SHP77 (cell line): ENCODE results near the gene SLC4A5.
A peak's percentile ranks its signal among the peaks of the same experiment; 100 is the strongest.

Experiments
- DNase-seq, 2 experiments: peaks; one replicate each; lab custom pipeline; 2025; lab: John Stamatoyannopoulos, UW

SLC4A5 gene, protein sequence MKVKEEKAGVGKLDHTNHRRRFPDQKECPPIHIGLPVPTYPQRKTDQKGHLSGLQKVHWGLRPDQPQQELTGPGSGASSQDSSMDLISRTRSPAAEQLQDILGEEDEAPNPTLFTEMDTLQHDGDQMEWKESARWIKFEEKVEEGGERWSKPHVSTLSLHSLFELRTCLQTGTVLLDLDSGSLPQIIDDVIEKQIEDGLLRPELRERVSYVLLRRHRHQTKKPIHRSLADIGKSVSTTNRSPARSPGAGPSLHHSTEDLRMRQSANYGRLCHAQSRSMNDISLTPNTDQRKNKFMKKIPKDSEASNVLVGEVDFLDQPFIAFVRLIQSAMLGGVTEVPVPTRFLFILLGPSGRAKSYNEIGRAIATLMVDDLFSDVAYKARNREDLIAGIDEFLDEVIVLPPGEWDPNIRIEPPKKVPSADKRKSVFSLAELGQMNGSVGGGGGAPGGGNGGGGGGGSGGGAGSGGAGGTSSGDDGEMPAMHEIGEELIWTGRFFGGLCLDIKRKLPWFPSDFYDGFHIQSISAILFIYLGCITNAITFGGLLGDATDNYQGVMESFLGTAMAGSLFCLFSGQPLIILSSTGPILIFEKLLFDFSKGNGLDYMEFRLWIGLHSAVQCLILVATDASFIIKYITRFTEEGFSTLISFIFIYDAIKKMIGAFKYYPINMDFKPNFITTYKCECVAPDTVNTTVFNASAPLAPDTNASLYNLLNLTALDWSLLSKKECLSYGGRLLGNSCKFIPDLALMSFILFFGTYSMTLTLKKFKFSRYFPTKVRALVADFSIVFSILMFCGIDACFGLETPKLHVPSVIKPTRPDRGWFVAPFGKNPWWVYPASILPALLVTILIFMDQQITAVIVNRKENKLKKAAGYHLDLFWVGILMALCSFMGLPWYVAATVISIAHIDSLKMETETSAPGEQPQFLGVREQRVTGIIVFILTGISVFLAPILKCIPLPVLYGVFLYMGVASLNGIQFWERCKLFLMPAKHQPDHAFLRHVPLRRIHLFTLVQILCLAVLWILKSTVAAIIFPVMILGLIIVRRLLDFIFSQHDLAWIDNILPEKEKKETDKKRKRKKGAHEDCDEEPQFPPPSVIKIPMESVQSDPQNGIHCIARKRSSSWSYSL

DNA sequence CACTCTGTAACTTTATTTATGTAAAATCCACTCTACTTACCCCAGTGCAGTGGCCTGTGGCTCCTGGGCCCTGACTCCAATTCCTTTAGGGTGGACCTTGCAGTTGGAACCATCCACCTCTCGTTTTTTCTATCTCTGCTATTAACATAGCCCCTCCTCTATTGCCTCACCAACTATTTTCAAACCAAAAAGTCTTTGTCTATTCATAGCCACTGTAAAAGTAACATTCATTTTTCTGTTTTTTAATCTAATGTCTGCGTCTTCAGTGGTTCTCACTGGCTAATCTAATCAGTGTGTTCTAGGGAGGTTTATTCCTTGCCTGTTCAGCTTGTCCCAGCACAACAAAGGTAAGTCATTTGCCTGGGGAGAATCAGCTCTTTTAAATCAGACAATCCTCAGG lies at the start of gene SLC4A5:
TSS of gene SLC4A5 (minus strand) at position 101 of the 400 bp plus-strand sequence. CDS start 28,393 bp downstream, outside the sequence.
- no peak for DNase-seq

DNA sequence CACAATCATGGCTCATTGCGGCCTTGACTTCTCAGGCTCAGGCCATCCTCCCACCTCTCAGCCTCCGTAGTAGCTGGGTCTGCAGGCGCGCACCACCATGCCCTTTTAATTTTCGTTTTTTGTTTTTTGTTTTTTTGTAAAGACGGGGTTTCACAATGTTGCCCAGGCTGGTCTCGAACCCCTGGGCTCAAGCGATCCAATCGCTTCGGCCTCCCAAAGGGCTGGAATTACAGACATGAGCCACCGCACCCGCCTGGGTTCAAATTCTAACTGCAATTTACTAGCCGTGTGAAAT lies 49.2 kb upstream of the SLC4A5 start:
- no peak for DNase-seq

DNA sequence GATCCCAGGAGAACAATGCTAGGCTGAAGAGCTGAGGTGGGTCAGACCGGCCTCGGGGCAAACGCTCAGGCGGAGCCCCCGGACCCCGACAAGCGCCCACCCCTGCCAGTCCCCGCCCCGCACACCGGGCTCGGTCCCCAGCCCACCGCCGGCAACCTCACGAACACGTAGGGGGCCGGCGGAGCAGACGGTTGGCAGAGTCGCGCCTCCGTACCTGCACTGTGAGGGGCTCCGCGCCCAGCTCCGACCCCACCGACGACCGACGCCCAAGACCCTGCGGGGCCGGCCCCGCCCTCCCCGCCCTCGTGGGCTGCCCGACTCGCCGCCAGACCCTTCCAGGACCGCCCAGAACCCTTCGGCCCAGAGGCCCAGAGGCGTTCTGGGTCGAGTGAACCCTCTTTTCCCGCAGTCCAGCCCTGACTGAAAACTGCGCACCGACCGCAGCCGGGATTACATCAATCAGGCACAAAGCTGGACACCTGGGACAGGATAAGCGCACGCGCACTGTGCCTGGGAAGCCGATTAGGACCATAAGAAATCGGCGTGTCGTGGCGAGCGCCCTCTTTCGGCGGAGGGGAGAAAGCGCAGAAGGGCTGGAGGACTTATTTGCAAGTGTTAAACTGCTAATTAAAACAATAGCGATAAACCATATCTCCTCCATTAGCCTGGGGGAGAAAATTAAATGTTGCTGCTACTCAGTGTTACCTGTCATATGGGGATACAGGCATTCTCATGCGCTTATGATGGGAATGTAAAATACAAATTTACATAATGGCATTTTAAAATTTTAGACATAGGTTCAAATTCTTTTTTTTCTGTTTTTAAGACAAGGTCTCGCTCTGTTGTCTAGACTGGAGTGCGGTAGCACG lies 48.6 kb upstream of the SLC4A5 start:
- peak; percentile 76 to 81 for DNase-seq

DNA sequence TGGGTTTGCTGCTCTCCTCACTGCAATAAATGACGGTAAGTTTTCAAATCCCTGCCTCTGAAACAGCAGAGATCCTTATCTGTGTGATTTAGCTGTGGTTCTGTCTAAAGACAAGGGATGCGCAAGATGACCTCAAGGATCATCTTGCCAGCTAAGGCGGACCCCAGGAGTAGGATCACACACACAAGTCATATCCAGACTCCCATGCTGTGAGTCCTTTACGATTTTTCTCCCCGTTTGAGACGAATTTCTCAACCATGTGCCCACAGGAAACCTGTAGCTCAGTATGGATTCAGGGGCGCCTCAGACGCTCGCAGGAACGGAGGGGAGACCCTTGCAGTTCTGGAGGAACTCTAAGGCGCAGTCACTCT lies 48.0 kb upstream of the SLC4A5 start:
- DNase-seq = no peak

DNA sequence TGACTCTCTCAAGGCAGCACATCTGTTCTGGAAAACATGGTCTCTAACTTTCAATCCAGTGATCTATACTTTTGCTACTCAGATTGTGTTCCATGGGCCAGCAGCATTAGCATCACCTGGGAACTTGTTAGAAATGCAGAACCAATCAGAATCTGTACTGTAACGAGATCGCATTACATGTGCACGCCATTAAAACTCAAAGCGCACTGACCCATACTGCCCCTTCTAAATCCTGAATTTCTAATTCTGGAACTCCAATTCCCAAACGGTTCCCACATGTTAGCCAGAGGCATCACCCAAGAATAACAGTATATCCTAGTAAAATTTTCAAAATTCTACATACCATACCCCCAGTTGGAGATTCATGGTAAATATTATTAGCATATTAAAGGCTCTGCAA lies 47.4 kb upstream of the SLC4A5 start:
- no peak for DNase-seq

DNA sequence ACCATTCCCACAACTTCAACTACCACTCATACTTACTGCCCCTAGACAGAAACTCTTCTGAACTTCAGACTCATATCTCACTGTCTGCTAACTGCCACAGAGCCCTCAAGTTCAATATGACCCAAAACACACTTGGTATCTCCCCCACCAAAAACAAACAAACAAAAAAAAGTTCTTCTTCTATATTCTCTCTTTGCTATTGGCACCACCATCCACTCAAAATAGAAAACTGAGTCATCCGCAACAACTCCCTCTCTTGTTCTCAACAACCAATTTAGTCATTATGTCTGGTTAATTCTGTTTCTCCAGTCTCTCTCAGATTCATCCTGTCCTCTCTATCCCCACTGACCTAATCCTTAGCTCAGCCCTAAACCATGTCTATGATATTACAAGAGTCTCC lies 44.1 kb upstream of the SLC4A5 start:
- DNase-seq = no peak

DNA sequence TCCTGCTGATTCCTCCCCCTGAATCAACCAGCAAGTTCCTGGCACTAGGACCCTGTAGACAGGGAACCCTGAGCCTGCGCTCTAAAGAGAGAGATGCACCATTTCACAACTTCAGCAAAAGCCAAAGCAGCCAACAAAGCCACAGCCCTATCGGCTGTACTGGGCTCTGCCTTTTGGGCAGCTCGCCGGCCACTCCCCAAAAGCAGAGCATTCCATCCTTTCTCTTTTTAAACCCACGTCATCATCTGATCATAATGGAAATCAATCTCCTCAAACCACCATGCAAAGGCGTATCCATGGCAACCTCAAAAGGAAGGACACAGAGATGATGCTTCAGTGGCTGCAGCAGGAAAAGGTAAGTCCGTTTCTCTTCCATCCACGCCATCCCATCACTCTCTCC lies 42.2 kb upstream of the SLC4A5 start:
- no peak for DNase-seq

DNA sequence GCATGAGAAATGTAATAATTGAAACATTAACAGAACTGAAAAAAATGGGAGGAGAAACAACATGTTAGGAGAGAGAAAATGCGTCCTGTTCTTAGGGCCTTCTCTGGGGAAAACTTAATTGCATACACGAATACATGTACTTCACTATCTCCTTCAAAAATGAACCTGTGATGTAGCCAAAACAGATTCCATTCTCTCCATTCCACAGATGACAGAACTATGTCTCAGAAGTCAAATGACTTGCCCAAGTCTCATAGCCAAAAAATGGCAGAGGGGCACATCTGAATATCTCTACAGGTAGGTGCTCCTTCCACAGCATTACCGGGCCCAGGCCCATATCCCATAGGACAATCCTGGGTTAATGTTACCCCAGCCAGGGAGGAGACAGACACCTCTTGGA lies 40.8 kb upstream of the SLC4A5 start:
- no peak for DNase-seq

DNA sequence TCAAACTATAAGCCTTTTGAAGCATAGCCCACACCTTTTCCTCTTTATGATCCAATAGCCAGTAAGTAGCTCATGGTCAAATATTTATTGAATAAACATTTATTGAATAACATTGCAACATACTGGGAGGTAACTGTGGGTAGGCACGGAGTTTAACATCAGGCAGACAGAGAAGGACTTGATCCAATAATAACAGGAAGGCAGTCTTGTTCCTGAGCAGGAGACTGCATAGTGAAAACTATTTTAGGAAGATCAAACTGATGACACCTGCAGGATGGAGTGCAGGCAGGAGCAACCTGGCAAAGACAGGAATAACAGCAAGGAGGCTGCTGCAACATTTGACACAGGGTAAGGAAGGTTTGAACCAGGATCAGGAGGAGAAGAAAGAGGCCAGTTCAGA lies 40.0 kb upstream of the SLC4A5 start:
- DNase-seq = no peak

DNA sequence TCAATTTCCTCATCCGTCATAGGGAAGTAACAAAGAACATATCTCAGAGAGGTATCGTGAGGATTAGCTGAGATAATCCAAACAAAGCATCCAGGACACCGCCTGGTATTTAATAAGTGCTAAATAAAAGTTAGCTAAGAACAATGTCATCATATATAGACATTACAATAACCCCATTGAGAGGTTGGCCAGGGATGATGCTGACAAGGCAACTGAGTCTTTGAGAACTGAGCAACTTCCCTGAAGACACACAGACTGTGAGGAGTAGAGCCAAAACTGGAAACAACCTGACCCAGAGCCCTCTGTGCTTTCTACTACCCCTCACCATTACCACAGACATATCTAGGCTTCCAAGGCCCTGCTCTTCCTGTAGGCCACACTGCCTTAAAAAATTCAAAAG lies 38.5 kb upstream of the SLC4A5 start:
- DNase-seq = no peak

DNA sequence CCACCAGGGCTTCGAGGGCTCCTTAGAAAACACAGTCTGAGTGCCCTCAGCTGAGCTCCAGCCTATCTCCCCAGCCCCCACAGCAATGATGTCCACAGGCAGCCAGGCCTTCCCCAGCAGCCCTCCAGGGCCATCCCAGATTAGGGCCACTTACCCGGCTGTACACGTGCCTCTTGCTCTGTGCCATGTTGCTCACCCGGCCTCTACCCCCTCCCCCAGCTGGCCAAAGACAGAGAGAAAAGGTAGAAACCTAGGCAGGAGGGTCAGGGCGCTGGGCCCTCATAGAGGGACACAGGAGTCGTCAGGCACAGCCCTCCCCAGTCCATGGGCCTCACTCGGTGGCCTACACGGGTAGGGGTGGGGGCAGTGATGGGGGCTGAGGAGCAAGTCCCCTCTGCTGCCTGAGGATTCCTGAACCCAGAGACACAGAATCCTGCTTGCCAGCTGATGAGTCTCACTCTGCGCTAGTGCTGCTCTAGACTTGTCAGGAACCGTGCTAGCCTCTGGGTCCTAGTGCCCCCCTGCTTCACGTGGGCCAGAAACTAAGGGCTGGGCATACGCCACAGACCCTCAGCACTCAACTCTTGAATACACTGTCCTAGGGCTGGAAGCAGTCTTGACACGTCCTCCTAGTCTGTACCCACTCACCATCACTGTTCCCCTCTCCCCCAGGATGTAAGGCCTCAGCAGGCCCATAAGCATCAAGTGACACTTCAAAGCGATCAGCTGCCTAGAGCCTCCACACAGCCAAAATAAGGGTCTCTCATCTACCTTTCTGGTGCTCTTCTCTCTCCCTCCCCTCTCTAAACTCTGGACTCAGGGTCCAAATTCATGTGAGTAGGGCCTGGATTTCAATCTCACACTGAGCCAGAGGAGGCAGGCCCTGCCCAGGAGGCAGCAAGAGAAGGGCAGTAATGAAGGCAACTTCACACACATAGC lies 36.9 kb upstream of the SLC4A5 start, which contains the start of gene DCTN1:
TSS of gene DCTN1 (minus strand) at position 461 of the 939 bp plus-strand sequence. CDS start at position 187, 274 bp downstream.
- peak; percentile 28 to 29 for DNase-seq

DNA sequence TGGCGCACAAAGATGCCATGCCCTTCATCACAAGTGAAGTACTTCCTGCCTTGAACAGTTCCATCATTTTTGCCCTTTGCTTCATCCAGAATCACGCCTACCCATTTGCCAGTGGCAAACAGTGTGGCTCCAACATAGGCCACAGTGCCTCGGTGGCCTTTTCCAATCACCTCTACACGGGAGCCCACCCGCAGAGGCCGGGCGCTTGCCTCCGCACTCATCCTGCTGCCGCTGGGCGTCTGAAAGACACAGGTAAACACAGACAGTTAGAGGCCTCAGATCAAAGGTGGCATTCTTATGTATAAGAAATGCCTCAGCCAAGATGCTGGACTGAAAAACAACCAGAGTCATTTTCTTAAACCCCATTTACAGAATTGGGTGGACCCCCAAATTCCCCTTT lies 34.8 kb upstream of the SLC4A5 start:
- no peak for DNase-seq

DNA sequence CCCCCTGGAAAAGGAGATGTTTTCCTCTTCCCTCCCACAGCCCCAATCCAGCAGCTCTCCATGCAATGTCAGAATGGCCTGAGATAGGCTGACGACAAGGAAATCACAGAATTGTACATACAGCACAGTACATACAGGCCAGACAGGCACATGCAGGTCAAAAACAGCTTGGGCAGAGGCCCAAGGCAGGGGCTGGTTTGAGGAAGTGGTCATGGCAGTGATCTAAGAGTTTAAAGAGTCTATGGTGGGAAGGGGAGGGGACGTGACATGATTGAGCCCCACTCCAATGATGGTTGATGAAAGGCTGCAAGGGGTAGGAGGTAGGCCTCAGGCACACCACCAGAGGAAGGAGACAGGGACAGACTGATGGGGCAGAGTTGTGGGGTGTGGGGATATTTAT lies 32.6 kb upstream of the SLC4A5 start:
- DNase-seq = no peak

DNA sequence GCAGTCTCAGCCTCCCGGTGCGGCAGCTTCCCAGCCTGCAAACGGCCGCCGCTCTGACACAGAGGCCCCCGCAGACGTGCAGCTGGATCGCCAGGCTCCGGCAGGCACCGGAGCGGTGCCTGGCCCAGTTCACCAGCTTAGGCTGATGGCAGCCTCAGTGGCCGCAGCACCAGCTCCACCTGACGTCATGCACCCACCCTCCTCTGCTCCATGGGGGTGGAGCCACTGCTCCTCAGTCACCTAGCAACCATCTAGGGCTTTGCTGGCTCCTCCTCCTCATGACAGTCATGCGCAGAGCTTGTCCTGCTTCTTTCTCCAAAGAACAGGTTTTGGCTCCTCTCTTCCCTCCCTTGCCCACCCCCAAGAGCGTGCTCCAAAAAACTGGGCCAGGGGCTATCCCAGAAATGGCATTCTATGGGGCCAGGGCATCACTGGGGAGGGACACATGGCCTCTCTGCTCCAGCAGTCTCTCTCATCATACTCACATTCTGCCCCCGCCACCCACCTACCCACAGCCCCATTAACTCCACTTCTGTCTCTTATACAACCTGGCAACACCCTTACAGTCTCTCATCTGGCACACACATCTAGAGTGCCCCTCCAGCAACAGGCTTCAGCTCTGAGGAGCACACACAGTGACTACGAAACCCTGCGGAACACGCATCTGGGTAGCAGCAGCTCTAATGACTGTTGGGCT lies 31.4 kb upstream of the SLC4A5 start:
- peak; percentile 83 to 89 for DNase-seq

DNA sequence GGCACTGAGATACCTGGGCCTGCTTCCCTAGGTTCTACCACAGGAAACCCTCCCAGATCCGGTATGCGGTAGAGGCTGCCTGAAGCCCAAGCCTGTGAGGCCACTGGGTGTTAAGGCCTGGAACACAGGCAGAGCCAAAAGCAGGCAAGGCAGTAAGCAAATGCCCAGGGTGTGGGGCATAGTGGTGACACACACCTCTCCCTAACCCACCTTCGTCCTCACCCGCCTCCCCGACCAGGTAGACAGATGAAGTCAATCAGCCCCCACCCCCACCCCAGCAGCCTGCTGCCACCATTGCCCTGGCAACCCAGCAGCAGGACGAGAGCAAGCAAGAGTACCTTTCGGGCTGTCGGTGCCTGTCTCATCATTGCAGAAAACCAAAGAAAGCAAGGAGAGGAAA lies 30.8 kb upstream of the SLC4A5 start:
- DNase-seq = no peak

DNA sequence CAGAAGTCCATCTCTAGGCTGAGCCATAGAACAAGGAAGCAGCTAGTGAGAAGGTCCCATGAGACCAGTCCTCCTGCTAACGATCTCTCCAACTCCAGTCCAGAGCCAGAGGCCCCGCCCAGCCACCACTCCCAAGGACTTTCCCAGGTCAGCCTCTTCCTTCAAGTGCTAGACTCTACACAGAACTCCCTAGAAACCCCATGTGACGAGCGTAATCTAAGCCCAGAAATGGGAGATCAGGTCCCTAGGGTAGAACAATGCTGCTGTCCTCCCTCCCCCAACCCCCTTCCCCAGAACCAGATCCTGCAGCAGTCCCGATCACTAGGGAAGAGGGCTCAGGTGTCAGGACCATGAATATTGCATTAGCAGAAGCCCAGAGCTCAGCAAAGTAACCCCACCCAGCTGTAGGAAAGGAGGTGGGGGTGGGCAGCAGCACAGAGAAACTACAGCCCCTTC lies 30.0 kb upstream of the SLC4A5 start:
- DNase-seq = no peak

DNA sequence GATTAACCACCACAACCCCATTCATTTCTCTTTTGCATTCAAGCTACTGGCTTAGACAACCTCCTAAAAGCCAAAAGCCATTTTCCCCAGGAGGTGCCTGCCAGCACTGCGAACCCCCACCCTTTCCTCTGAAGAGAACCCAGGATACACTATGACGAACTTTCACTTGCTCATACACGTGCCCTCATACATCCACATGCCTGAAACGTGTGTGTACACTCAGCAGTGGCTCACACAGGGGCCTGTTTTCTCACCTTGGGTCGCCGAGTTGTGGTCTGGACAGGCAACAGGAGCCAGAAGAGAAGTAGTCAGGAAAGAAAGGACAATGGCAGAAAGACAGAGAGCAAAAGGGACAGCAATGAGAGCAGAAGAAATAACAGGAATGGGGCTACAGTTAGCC lies 29.5 kb upstream of the SLC4A5 start:
- DNase-seq = no peak

DNA sequence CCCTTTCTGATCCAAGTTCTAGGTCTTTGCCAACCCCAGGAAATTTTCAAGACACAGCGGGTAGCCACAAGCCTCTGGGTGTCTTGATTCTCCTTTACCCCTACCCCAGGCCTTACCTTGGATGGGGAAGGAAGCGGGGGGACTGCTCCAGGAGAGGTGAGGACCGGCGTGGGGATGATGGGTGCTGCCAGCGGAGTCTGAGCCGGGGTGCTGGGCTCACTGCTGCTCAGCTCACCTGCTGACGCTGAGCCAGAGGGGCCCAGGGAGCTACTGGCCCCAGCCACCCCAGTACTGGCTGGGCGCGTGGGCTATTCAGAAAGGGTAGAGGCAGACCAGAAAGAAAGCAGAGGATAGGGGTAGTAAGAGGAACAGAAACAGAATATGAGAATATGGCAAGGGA lies 28.2 kb upstream of the SLC4A5 start:
- no peak for DNase-seq

DNA sequence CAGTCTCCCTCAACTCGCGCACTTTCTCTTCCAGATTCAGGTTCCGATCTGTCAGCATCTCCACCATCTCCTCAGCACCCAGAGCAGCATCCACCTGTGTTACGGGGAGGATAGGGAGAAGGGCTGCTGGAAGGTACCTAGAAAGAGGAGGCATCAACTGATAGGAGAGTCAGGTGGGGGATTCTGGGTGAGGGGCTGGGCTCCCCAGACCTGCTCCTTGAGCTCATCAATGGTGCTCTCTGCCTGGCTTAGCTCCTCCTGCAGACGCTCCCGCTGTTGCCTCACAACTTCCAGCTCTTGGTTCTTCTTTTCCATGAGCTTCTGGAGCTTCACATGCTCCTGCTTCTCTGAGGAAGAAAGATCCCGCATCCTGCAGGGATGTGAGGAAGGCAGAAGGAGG lies 26.8 kb upstream of the SLC4A5 start:
- no peak for DNase-seq

DNA sequence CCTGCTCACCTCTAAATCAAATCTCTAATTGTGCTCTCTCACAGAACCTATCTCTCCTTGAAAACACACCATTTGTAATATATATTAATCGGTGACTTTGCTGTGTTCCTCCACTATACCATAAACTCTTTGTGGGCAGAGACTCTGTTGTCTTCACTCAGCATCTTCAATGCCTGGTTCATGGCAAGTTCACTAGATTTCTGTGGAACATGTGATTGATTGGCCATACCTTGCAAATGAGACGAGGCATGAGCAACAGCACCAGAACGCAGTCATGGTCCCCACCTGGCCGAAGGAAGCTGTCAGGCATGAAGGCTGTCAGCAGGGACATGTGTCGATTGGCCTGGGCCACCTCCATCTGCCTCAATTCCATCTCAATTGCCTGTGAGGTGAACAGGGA lies 25.3 kb upstream of the SLC4A5 start:
- DNase-seq = no peak
